GM19025 (cell line): ENCODE data around the gene RASA3.
"Not testable (repeated sequence)": the region's sequence is repeated elsewhere in the genome, so short reads cannot be mapped to it uniquely, and the experiment has no call there.

ENCODE experiments used
- ATAC-seq: cut with Tn5 transposase; IDR thresholded peaks from one replicate; pipeline ENCODE4 v1.9.1; 2021; ENCODE audit warnings: mild to moderate bottlenecking, low read depth, moderate library complexity; ENCODE audit not compliant: unreplicated experiment

RASA3 gene

DNA sequence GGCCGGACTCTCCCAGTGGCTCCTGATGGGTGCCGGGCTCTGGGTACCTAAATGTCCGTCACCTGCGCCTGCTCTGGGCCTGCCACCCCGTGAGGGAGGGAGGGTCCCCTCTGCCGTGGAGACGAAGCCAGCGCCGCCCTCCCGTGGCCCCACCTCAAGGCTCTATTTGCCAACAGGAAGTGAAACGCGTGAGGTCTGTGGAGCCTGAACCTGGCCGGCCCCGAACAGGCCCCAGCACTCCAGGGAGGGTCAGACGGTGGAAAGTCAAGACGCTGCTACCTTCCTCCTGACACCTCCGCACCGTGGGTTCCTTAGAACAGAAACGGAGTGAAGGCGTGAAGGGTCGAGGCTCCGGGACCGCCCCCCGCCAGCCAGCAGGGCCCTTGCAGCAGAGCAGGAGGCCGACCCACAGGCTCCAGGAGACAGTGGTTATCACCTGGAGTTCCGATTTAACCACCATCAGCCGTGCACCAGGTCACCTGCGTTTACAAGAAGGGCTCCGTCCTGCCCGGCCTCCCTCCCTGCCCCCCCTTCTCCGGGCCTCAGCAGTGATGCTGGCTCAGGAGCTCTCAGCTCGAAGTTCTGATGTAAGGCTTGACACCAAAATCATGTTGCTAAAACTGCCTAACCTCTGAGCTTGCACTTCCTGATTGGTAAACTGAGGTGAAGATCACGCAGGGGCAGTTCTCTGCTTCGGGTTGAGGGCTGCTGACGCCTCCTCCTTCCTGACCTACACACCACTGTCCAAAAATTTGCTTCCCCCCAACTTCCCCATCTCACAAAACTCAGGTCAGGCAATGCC lies 107.6 kb downstream of the RASA3 start:
- ATAC-seq, result peak; percentile 82

DNA sequence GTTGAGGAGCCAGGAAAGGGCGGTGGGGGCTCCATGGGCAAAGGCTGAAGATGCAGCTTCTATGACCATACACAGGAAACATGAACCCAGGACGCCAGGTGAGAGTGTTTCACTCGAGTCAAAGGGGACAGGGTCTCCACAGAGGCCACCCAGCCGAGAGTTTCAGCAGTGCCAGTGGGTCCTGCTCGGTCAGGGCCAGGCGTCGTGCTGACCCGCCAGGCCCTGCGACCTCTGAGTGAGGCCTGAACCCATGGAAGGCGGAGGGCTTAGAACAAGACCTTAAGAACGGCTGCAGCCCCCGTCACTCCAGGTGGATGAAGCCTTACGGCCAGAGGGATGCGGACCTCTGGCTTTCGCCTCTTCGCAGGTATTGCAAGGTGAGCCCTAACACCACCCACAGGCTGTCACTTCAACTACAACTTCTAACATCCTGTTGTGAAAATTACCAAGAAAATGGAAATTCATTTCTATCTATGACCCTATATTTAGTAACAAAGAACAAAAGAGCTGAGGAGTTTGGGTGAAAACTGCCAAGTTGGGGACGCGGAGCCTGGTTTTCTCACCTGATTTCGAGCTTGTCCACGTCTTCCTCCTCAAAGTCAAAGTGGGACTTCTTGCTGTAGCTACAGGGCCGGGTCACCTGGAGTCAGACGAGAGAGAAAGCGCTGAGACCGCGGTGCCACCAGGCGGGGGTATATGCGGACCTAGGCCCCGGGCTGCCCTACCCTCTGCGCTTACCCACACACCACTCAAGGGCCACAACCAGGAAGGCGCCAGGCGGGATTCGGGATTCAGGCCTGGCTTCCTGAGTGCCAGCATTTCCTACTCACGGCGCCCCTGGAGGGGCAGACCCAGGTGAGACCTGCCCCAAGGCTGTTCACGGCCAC lies 108.5 kb downstream of the RASA3 start:
- ATAC-seq, result no peak

DNA sequence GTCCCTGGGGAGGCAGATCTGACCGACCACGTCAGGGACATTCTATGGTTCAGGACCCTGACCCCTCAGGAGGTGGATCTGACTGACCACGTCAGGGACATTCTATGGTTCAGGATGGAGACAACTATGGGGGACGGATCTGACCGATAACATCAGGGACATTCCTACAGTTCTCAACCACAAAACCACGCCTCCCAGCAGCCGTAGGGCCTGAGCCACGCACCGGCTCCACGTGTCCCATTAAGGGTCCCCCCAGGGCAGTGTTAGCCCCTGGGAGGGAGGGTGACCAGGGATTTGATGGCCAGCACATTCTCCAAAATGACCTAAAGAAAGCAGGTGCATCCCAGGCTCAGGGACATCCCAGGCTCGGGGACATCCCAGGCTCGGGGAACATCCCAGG lies 109.5 kb downstream of the RASA3 start:
- no peak for ATAC-seq

DNA sequence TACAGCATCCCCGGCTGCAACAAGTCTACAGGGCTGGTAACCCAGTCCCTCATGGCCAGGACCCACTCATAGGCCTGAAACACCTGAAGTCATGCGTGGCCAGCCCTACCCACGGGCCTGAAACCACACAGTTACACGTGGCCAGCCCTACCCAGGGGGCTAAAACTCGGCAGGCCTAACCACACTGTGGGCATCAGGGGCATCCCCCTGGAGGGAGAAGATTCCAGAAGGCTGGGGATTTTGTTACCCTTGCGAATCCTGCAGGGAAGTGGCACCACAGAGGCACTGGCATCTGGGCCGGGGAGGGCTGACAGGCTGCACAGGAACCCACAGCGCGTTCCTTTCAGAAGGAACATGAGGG lies 110.1 kb downstream of the RASA3 start:
- no peak for ATAC-seq

DNA sequence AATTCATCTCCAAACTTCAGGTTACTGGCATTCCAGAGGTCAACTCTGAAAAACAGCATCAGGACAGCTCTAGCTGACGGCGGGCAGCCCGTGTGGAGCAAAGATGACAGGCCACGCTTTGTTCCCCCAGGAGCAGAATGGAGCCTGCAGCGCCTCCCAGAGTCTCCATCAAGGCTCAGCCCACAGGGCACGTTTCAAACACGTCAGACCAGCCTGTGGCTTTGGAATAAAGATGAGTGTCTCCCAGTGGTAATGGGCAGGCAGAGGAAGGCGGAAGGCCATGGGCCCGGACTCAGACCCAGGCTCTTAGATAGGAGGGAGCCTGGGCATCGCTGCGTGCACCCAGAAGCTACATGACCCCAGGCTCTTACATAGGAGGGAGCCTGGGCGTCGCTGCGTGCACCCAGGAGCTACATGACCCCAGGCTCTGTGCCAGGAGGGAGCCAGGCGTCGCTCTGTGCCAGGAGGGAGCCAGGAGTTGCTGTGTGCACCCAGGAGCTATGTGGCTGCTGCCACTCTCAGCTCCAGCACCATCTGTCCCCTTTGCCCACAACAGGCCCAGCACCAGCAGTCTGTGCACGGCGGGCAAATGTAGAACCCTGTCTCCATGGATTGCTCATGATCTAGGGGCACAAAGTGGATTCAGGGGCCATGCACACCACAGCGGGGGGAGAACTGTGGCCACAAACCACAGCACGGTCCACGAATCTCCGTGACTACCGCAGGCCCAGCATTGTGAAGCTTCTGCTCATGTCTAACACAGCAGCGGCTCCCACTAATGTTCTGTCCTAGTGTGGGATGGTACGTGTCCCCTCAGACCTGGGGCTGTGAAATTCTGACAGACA lies 110.7 kb downstream of the RASA3 start:
- ATAC-seq, result no peak

DNA sequence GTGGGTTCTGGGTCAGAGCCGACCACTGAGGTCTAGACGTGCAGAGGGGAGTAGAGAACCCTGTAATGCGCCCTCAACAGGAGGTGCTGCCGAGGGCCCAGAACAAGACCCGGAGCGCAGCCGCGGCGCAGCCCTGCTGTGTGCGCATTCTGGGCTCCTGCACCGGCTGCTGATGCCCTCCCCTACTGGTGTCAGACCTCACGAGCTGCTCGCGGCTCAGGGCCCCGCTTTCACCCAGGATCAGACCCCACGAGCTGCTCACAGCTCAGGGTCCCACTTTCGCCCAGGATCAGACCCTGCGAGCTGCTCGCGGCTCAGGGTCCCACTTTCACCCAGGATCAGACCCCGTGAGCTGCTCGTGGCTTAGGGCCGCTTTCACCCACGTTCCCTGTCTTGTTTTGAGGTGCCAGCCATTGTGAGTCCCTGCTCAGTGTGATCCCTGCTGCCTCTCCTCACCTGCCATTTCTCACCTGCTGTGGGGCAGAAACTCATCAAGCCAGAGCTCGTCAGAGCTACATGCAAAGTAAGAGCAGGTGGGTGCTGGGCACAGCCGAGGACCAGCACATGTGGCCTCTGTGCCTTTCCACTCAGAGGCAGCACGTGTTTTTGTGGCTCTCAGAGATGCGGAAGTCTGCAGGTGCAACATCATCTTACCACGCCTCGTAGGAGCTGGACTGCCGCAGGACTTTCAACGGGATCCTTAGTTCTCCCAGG lies 111.5 kb downstream of the RASA3 start:
- no peak for ATAC-seq

DNA sequence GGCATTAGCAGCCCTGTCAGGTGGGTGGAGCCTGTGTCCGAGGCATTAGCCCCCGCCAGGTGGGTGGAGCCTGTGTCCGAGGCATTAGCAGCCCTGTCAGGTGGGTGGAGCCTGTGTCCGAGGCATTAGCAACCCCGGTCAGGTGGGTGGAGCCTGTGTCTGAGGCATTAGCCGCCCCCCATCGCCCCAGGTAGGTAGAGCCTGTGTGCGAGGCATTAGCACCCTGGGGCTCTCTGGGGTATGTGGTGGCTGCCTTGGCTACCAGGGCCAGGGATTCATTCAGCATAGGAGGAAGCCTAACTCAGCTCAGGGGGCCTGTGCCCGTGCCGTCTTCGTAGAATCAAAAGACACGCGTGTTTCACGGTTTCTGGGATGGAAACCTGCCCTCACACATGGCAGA lies 112.3 kb downstream of the RASA3 start:
- ATAC-seq, result not testable (repeated sequence)

DNA sequence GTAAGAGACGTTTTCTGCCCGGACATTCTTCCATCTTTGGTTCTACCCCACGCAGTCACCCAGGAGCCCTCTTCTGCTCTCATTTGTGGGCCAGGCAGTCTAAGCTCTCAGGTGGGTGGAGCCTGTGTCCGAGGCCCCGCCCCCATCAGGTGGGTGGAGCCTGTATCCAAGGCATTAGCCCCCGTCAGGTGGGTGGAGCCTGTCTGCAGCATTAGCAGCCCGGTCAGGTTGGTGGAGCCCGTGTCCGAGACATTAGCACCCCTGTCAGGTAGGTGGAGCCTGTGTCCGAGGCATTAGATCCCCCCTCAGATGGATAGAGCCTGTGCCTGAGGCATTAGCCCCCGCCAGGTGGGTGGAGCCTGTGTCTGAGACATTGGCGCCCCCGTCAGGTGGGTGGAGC lies 113.1 kb downstream of the RASA3 start:
- ATAC-seq, result no peak

DNA sequence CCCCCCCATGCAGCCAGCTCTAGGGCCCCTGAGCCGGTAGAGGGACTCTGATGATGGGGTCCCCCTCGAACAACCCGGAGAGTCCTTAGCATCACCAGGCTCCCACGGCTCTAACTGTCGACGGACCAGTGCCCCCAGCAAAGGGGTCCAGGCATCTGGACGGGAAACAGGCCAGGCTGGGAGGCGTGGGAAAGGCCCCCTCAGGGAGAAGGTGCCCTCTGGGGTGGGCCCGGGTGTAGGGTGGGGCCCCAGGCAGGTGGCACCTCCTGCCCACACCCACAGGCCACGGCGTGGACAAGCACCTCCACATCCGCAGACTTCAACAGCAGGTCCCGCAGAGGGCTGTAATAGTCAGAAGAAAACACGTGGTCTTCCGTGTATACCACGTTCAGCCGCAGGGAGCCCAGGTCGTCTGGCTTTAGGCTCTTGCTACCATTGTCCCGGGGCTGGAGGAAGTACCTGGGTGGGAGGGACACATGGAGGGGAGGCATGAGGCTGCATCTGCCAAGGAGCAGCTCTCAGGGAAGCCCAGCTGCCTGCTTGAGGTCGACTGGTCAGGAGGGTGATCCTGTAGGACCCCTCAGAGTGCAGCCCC lies 113.9 kb downstream of the RASA3 start:
- no peak for ATAC-seq

DNA sequence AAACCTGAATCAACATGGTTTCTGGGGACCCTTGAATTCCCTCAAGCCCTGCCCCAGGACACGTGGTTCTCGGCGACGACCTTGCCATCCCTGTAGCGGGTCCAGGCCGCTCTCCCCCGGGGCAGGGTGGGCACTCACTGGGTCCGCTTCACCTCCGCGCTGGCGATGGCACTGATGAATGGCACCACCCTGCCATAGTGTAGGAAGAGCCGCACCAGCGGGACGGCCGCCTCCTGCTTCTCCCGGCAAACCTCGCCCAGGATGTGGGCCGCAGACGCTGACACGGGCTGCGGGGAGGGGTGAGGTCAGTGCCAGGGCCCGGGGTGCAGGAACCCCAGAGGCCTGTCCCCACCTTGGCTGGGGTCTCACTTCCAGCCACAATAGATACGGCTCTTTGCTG lies 114.5 kb downstream of the RASA3 start:
- ATAC-seq, result no peak

DNA sequence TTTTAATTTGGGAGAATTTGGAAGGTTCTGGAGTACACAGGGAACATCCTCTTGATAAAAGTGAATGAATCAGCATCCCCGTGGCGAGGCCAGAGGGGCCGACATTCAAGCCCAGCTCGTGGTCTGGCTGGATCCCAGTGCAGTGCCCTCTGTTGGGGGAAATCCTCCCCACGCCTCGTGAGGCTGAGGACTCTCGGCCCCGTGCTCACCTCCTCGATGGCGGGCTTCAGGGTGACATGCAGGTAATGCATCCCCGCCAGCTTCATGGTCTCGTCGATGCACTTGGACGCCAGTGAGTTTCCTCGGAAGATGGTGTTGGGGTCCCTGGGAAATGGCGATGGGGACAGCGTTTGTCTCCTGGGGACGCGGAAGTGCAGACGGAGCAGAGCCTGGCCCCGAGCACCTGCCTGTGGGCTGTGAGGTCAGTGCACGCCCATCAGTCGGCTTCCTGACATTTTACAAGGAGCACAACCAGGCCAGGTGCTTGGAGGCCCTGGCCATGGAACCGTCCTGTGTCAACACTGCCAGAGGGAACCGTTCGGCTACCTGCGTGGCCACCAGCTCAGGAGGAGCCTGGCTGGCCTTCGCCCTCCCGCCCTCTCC lies 115.3 kb downstream of the RASA3 start:
- no peak for ATAC-seq

DNA sequence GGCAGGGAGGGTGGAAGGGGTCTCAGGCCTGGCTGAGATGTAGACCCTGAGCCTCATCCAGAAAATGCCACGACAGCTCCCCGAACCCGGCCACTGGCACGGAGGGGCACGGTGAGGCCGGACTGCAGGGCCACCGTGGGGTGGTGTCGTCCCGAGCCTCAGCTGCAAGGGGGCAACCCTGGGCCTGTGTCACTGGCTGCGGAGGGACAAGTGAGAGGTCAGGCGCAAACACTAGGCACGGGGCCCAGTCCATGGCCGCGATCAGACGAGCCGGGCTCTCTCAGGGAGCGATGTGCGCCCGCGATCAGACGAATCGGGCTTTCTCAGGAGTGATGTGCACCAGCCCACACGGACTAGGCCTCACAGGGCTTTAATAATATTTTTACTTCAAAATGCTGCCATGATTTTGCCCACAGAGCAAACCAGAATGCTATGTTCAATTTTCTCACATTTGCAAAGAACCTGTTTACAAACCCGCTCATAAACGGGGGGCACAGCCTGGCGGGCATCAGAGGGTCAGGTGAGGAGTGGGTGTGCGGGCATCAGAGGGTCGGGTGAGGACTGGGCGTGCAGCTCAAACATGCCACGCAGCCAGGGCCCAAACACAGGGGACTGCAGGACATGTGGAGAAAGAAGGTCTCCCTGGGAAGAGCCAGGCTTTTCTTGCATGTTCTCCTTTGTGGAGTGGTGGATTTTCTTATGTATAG lies 115.9 kb downstream of the RASA3 start:
- ATAC-seq, result no peak

DNA sequence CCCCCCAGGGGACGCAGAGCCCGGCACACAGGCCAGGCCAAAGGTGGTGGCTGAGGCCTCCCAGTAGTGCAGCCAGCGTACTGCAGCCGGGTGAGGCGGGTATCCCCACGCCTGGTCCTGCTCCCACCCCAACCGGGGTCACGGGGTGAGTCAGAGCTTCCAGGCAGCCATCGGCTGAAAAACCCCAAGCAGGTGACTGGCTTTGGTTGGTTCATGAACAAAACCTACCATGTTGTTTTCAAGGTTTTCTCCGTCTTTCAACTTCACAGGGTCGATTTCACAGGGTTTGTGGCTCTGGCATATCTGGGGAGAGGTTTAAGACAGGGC lies 116.5 kb downstream of the RASA3 start:
- ATAC-seq, result no peak

DNA sequence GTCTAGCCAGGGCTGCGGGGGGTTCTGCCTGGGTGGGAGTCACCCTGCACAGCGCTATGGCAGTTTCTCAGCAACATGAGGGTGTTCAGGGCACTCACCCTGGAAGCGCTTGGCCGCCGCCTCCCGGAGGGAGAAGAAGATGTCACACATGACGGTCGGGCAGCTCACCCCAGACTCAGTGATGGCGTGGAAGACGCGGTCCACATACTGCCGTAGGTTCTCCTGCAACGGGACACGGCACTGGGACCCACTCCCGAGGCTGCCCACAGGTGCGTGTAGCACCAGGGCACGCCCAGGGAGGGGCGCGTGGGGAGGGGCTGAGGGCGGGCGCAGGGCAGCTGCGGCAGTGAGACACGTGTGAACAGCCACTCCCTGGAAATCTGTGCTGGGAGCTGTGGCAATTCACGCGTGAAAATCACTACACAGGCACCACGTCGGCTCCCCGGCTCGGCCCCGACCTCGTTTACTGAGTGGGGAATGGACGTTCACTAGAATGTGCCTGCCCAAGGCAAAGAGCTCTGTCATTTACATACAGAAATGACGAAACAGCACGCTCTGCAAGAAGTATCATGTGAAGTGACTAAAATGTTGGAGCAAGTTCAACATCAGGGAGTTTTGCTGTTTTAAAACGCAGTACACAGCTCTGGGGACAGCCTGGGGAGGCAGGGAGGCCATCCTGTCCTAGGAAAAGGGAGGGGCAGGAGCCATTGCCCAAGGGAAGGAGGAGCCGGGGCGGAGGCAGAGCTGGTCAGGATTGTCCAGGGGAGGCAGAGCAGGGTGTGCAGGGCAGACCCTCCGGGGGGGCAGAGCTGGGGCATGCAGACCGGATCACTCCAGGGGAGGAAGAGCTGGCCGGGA lies 117.1 kb downstream of the RASA3 start:
- no peak for ATAC-seq

DNA sequence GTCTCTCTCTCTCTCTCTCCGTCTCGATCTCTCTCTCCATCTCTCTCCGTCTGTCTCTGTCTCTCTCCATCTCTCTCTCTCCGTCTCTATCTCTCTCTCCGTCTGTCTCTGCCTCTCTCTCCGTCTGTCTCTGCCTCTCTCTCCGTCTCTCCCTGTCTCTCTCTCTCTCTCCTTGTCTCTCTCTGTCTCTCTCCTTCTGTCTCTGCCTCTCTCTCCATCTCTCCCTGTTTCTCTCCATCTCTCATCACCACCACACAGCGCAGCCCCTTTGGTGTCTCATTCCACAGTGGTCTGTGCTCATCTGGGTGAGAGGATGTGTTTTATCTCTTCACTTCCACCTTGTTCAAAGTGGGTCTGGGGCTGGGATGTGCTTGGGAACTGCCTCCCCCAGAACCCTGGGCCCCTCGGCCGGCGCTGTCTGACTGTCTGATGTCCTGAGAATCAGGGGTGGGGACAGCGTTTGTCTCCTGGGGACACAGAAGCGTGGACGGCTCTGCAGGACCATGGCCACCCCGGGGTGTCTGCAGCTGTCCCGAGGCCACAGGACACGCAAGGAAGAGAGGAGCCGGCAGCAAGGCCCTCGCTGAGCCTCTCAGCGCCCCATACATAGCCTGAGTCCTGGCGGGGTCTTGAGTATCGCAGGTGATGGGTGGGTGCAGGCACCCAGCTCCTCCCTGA lies 118.3 kb downstream of the RASA3 start:
- ATAC-seq, result no peak

DNA sequence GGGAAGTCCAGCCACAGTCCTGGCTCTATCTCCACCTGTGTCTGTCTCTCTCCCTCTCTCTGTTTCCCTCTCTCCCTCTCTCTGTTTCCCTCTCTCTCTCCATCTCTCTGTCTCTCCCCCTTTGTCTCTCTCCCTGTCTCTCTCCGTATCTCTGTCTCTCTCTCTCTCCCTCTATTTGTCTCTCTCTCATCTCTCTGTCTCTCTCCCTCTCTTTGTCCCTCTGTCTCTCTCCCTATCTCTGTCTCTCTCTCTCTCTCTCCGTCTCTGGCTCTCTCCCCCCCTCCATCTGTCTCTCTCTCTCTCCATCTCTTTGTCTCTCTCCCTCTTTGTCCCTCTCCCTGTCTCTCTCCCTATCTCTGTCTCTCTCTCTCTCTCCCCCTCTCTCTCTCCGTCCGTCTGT lies 119.1 kb downstream of the RASA3 start:
- ATAC-seq, result no peak

DNA sequence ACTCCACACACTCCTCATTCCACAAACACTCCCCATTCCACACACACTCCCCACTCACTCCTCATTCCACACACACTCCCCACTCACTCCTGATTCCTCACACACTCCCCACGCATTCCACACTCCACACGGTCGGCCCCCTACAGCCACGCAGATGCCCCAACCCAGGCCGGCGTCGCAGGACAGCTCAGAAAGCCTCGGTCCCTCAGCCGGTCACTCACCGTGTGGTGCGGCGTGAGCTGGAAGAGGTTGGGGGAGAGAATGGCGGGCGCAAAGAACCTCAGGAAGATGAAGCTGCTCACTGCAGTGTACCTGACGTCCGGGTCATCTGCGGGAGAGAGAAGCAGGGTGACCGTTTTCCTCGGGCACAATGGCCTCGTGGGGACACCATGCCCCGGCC lies 119.5 kb downstream of the RASA3 start:
- ATAC-seq, result no peak

DNA sequence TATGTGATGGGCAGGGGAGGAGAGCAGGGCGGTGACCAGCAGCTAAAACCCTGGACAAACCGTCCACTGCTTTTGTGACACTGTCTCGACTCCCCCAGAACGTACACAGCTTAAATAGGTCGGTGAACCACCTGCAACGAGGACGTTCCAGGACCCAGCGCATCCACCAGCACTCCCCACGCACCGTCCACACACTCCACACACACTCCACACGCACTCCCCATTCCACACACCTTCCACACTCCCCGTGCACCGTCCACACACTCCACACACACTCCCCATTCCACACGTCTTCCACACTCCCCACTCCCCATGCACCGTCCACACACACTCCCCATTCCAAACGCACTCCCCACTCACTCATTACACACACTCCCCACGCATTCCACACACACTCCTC lies 120.3 kb downstream of the RASA3 start:
- no peak for ATAC-seq
